NCI-H774 (cell line): ENCODE data around the gene TMEM131L.
"Not testable (repeated sequence)": the region's sequence is repeated elsewhere in the genome, so short reads cannot be mapped to it uniquely, and the experiment has no call there.

Source experiments
- DNase-seq: peaks from one replicate; lab custom pipeline; 2025; lab: John Stamatoyannopoulos, UW

Gene TMEM131L

DNA sequence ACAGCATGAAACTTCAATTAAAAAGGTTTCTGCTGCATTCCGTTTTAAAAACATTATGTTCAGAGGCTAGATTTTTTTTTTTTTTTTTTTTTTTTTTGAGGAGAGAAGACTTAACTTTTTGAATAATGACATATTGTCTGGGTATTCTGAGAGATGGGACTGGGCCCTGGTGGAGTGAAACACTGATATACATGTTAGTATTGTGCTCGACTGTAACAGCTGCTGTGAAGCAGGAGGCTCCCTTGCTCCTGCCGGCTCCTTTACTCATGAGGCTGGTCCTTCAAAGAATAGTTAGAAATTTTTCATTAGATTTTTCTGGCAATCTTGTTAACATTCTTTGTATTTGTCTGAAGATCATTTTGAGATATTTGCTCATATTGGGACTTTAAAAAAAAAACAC is 73.3 kb downstream of the TMEM131L start:
- DNase-seq, result no peak

DNA sequence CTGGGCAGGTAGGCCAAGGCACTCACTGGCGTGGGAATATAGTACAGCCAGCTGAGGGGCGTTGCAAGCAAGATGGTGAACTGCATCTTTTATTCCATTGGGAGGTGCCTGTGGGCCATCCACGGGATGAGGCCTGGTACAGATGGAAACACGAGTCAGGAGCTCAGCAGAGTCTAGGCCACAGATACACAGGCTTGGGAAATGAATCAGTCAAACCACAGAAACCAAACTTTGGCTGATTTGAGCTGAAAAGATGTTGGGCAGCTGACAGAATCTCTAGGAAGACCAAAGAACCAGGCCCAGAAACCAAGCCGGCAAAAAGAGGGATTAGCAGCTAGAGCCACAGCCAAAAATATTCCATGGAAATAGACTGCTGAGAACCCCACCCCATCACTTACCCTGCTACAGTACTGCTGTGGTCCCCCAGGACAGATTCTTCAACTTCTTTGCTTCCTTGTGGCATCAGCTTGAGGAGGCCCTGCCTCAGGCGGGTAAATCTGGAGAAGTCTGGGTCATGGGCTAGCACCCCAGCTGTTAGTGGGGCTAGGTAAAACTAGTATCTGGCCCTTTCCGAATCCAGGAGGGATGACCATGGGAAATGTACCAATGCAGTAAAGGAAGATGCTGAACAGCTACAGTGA is 75.4 kb downstream of the TMEM131L start:
- no peak for DNase-seq

- no peak for DNase-seq
Observed at GRCh38 chr4:153542131-153542530, 76.0 kb downstream of the TMEM131L start.

DNA sequence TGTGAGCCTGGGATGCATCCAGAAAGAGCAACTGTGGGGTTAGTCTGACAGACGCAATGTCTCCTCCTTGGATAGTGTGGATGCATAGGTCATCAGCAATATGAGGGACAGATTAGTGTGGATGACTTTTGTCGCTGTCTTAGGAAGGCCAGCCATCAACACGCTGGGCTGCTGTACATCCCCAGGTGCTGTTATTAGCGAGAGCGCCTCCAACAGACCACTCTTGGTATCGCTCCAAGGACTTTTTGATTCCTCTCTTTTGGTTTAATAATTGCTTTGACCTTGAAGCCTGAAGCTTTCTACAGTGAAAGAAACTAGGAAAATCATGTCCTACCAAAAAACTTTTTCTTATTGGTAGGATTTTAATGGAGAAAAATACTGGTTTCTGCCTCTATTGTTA is 76.7 kb downstream of the TMEM131L start:
- DNase-seq, result no peak

DNA sequence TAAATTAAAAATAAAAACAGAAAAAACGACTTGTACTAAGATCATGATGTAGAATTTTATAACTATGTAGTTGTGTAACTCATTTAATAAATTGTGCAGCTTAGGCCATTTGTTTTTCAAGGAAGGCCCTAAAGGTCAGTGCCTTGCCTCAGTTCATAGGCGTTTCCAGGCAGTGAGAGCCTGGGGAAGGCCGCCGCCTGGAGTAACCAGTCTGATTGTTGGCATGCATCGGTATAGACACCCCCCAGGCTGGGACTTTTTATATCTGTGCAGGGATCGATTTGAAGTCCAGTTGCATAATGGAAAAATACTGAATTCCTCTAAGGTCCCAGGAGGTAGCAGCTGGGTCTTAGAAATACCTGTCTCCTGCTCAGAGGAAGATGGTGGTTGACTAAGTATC is 77.2 kb downstream of the TMEM131L start:
- no peak for DNase-seq

DNA sequence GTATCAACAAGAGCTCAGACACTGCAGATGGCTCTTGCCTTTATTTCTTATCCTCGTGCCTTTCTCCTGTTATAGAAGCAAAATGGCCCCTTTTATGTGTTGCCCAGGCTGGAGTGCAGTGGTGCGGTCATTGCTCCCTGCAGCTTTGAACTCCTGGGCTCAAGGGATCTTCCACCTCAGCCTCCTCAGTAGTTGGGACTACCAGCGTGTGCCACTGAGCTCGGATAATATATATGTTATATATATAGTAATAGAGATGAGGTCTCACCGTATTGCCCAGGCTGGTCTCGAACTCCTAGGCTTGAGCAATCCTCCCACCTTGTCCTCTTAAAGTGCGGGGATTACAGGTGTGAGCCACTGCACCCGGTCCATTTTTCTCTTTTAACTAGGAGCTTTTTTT is 79.7 kb downstream of the TMEM131L start:
- DNase-seq, result no peak

DNA sequence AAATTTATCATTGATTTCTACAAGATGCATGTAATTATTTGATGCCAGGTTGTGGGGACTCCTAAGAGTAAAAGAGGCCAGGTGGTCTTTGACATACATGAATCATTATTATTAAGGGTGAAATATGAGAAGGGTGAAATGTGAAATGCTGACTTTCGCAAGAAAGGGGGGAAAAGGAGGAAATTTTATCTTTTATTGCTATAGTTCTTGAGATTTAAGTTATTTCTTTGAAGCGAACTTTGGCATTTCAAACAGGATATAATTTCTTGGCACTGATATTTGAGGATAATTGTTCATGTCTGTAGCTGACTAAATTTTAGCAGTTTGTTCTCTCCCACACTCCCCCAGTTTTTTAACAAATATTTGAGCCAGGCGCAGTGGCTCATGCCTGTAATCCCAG is 80.1 kb downstream of the TMEM131L start:
- no peak for DNase-seq

DNA sequence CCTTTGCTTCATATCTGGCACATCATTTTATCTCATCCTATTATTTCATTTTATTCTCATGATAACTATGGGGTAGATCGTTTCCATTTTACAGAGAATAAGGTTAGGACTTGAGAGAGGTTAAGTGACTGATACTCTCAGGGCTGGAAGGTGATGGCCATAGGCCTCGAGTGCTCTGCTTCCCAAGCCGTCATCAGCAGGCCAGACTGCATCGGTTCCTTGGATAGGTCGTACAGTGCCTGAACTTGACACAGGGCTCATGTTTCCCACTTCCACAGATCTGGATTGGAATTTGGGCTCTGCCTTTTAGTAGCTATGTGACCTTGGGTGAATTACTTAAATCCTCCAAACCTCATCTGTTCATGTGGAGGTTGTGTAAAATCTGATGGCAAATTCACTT is 81.4 kb downstream of the TMEM131L start:
- no peak for DNase-seq

- not testable (repeated sequence) for DNase-seq
Observed at GRCh38 chr4:153548907-153549306, 82.7 kb downstream of the TMEM131L start.

- no peak for DNase-seq
Observed at GRCh38 chr4:153549405-153549804, 83.2 kb downstream of the TMEM131L start.

- no peak for DNase-seq
Observed at GRCh38 chr4:153553155-153553818, 87.1 kb downstream of the TMEM131L start.

DNA sequence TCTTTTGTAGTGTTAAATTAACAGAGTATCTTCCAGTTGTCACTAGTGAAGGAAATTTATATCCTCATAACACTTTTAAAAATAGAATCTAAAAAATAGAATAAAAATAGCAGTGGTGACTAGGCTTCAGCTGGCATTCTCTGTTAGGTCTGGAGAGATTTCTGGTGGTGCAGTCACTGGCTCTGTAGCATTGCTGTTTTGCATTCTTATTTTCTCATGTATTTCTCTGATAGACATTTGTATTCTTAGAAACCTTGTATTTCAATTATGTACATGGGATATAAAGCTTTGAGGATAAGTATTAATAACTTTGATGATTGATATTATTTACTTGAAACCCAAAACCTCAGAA is 87.6 kb downstream of the TMEM131L start:
- no peak for DNase-seq

DNA sequence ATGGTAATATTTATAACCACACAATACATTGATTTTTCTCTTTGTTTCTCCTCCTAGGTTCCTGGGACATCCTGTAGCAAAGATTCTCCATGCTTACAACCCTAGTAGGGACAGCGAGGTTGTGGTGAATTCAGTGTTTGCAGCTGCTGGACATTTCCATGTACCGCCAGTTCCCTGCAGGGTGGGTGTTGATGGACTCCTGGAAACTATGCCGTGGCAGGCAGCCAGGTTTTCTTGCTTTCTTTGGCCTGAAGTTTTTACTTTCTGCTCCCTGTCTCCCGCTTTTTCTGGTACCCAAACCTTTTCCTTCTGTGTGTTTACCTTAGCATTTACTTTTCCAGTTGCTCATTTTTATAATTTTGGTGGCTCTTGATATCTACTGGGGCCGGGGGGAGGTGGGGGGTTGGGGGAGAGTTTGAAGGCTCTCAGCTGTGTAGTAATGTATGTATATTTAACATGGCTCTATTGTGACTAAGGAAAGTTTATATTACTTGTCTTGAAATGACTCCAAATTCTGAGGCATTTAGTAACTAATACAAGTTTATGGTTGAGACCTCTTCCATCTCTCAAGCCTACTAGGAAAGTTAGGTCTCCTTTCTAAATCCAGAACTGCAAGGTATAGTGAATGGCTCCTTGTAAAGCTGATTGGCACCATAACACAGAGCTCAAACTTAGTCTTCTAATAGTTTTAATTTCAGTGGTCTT is 89.7 kb downstream of the TMEM131L start:
- no peak for DNase-seq

DNA sequence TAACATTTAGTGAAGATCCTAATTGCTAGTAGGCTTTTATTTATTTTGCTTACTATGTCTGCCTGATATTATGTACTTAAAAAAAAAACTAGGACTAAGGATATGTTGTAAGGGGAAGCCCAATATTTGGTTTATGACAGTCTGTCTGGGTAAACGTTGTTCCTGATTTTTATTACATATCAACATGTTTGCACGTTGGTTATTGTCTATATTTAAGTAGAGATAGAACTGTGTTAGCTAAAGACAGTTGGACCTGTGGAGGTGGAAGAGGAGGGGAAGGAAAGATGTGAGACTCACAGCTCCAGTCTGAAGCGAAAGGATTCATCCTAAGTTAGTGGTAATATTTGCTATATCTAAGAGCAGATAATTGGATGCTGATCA is 90.3 kb downstream of the TMEM131L start:
- no peak for DNase-seq

- no peak for DNase-seq
Observed at GRCh38 chr4:153560908-153561307, 94.7 kb downstream of the TMEM131L start.

DNA sequence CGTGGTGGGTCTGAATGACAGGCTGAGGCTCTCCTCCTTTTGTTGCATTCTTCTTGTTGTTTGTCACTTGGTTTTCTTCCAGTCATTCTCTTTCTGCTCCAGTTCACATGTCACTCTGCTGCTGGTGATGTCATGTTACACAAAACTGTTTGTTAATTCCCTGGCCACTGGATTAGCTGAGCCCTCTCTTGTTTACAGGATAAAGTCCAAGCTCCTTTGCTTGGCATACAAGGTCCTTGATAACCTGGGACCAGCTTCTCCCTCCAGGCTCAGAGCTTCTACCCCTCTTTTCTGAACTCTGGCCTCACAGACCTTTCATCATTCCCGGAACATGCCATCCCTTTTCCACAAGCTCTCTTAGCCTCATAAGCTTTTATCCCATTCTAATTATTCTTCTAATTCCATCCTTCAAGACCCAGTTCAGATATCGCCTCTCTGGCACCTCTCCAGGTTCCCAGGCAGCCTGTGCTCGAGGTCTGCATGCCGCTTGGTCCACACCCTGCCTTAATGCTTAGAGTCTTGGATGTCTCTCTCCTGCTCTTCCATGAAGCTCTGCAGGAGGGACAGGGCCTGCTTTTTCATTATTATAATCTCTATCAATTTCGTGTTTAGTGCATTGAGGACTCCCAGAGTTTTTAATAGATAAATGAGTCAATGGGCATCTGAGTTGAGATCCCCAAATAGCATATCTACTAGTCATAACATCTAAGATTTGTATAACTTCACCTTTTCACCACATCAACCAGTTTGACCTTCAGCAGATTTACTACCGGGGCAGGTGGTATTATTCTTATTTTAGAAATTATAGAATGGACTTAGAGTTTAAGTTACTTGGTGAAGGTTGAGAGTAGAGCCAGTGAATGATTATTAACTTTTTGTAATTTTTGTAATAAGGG is 98.7 kb downstream of the TMEM131L start:
- DNase-seq, result no peak

- DNase-seq, result no peak
Observed at GRCh38 chr4:153566631-153567150, 100.5 kb downstream of the TMEM131L start.

- not testable (repeated sequence) for DNase-seq
Observed at GRCh38 chr4:153567660-153568059, 101.5 kb downstream of the TMEM131L start.

DNA sequence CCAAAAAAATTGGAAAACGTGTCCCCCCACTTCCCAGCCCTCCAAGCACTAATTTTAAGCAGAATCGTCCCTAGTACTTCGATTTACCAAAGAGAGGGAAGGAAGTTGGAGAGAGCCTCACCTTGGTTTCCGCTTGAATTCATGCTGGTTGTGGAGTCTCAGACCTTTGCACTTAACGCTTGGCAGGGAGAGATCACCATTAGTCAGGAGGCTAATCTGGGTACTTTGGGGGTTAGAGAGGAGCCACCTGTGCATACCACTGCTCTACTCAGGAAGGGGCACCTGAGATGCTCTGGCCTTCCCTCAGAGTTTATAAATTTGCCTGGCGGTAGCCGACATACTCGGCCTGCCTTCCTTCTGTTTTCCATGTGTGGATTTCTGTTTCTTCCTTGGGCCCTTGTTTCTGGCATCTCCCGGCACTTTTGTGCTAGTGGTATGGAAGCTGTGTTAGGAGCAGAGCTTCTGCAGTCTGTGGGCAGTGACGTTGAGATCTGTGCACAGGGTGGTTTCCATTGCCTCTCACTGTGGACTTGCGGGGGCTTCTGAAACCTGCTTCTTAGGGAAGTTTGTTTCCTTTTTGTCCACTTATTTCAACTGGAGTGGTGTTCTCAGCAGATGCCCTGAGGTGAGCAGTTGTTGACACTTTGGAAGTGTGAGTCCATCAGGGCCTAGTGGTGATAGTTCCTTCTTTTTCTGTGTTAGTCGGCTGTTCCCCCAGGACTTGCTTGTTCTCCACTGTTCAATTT is 104.2 kb downstream of the TMEM131L start:
- no peak for DNase-seq

- DNase-seq, result no peak
Observed at GRCh38 chr4:153571006-153571545, 104.9 kb downstream of the TMEM131L start.

GRCh38 chr4:153572609-153573008 is 106.4 kb downstream of the TMEM131L start:
- no peak for DNase-seq
